ENCODE results near the gene ABCA5.
"Not testable (repeated sequence)": the region's sequence is repeated elsewhere in the genome, so short reads cannot be mapped to it uniquely, and the experiment has no call there.

The ABCA5 gene

GRCh38 chr17:69287168-69287567 is 39.8 kb downstream of the ABCA5 start:
- in situ Hi-C loops (cut with MboI; ENCODE audit: low sequenced_read_pairs, unreplicated experiment), result no loop called here
- TF ChIP-seq CTCF (IDR thresholded peaks at IDR 0.05; ENCODE audit: borderline replicate concordance, control extremely low read depth, extremely low read depth, insufficient read depth, missing control alignments), result no peak
- DNase-seq (ENCODE audit: low spot score), result no peak

GRCh38 chr17:69286257-69286656 is 40.7 kb downstream of the ABCA5 start:
- no peak for TF ChIP-seq CTCF (IDR thresholded peaks at IDR 0.05; ENCODE audit: borderline replicate concordance, control extremely low read depth, extremely low read depth, insufficient read depth, missing control alignments)
- DNase-seq (ENCODE audit: low spot score), result no peak
- in situ Hi-C loops (cut with MboI; ENCODE audit: low sequenced_read_pairs, unreplicated experiment), result no loop called here

- in situ Hi-C loops (cut with MboI; ENCODE audit: low sequenced_read_pairs, unreplicated experiment), result no loop called here
- no peak for DNase-seq (ENCODE audit: low spot score)
- TF ChIP-seq CTCF (IDR thresholded peaks at IDR 0.05; ENCODE audit: borderline replicate concordance, control extremely low read depth, extremely low read depth, insufficient read depth, missing control alignments), result no peak
These were observed 42.3 kb downstream of the ABCA5 start for GRCh38 chr17:69284646-69285045.

GRCh38 chr17:69282002-69282401 is 44.9 kb downstream of the ABCA5 start:
- in situ Hi-C loops (cut with MboI; ENCODE audit: low sequenced_read_pairs, unreplicated experiment), result no loop called here
- TF ChIP-seq CTCF (IDR thresholded peaks at IDR 0.05; ENCODE audit: borderline replicate concordance, control extremely low read depth, extremely low read depth, insufficient read depth, missing control alignments), result no peak
- DNase-seq (ENCODE audit: low spot score), result no peak

GRCh38 chr17:69276279-69276678 is 50.7 kb downstream of the ABCA5 start:
- DNase-seq (ENCODE audit: low spot score); in situ Hi-C loops (cut with MboI; ENCODE audit: low sequenced_read_pairs, unreplicated experiment): not testable (repeated sequence)

- in situ Hi-C loops (cut with MboI; ENCODE audit: low sequenced_read_pairs, unreplicated experiment), result no loop called here
These were observed 51.2 kb downstream of the ABCA5 start for GRCh38 chr17:69275751-69276150.

GRCh38 chr17:69271023-69271422 is 55.9 kb downstream of the ABCA5 start:
- DNase-seq (ENCODE audit: low spot score), result no peak
- in situ Hi-C loops (cut with MboI; ENCODE audit: low sequenced_read_pairs, unreplicated experiment), result no loop called here
- TF ChIP-seq CTCF (IDR thresholded peaks at IDR 0.05; ENCODE audit: borderline replicate concordance, control extremely low read depth, extremely low read depth, insufficient read depth, missing control alignments), result no peak

More at GRCh38 chr17:69275751-69276150, 51.2 kb downstream of the ABCA5 start:
- DNase-seq (ENCODE audit: low spot score), result no peak
- TF ChIP-seq CTCF (IDR thresholded peaks at IDR 0.05; ENCODE audit: borderline replicate concordance, control extremely low read depth, extremely low read depth, insufficient read depth, missing control alignments), result no peak

Measured in GM13976 (cell line).